GM12878 (cell line): ENCODE results near the gene PHKB. TPM values are rescaled to one million over a fixed set of nuclear protein-coding genes. Genes with fewer than 3 reads are reported as not detected.

ENCODE experiments used
- ATAC-seq: fragments of 200-7000 bp; cut with Tn5 transposase; 3 replicates; pipeline ENCODE4 v1.9.1; 2020; ENCODE audit warnings: mild to moderate bottlenecking, moderate library complexity
- BruUV-seq: library from RNA; stranded (reverse); fragments of 400-500 nt; replicated peaks from 2 replicates; lab custom pipeline; 2021; lab: Mats Ljungman, UMichigan
- CTCF ChIA-PET: fragments of 300-600 bp; sonication (Branson Sonifier 250); formaldehyde crosslinking; extraction: SDS; loops from one replicate; lab custom pipeline; 2021; ENCODE audit warnings: inconsistent platforms; lab: Yijun Ruan, JAX
- POLR2A ChIA-PET: fragments of 350-600 bp; formaldehyde crosslinking; extraction: SDS; loops from one replicate; lab custom pipeline; 2021; ENCODE audit warnings: inconsistent platforms; lab: Charles Lee
- RAD21 ChIA-PET: fragments of 300-600 bp; sonication (Branson Sonifier 250); formaldehyde crosslinking; loops from one replicate; lab custom pipeline; 2023; ENCODE audit warnings: antibody characterized with exemption; ENCODE audit not compliant: unreplicated experiment; lab: Charles Lee
- SMC1A ChIA-PET: fragments of 300-600 bp; sonication (Branson Sonifier 250); formaldehyde crosslinking; loops from one replicate; lab custom pipeline; 2023; ENCODE audit not compliant: unreplicated experiment, uncharacterized antibody; lab: Charles Lee
- DNase-seq: peaks from one replicate; pipeline ENCODE4 v3.0.0-alpha.2; 2011; ENCODE audit warnings: low read depth, low spot score
- FAIRE-seq: peaks from 3 replicates; lab custom pipeline; 2011; peaks lifted over from hg19 to GRCh38; lab: Jason Lieb, UNC
- H2AFZ ChIP-seq: 2 replicates; pipeline ENCODE4 v1.6.0; 2011; ENCODE audit warnings: low read depth, low read length, control low read depth; ENCODE audit not compliant: control insufficient read depth
- H3K27ac ChIP-seq: 2 replicates; pipeline ENCODE4 v1.5.1; 2011; ENCODE audit warnings: control low read depth; ENCODE audit not compliant: control insufficient read depth, insufficient read depth
- H3K27me3 ChIP-seq, 2 experiments: replicated peaks in 1 of 2; 2 replicates each; pipeline versions ENCODE4 v1.6.0 to v1.6.1; 2011; ENCODE audit warnings: low read length in 1 of 2; ENCODE audit not compliant: control insufficient read depth in 2 of 2, insufficient read depth in 2 of 2
- H3K36me3 ChIP-seq, 2 experiments: 2 replicates each; pipeline ENCODE4 v1.5.1; 2011; ENCODE audit warnings: low read length in 1 of 2; ENCODE audit not compliant: control insufficient read depth in 2 of 2, insufficient read depth in 2 of 2
- H3K4me1 ChIP-seq: 2 replicates; pipeline ENCODE4 v1.6.1; 2011; ENCODE audit warnings: mild to moderate bottlenecking, low read length, moderate library complexity, mixed read lengths; ENCODE audit not compliant: control insufficient read depth, insufficient read depth
- H3K4me2 ChIP-seq: 2 replicates; pipeline ENCODE4 v1.6.0; 2011; ENCODE audit warnings: control low read depth; ENCODE audit not compliant: control insufficient read depth, insufficient read depth
- H3K4me3 ChIP-seq: fragments of 200-600 bp; sonication (generic); 2 replicates; pipeline ENCODE4 v1.5.1; 2016
- H3K79me2 ChIP-seq: 2 replicates; pipeline ENCODE4 v1.6.0; 2011; ENCODE audit warnings: low read length; ENCODE audit not compliant: control insufficient read depth, insufficient read depth
- H3K9ac ChIP-seq: 2 replicates; pipeline ENCODE4 v1.8.0; 2011; ENCODE audit warnings: low read length, control low read depth, mixed read lengths; ENCODE audit not compliant: control insufficient read depth, insufficient read depth
- H3K9me3 ChIP-seq: replicated peaks from 3 replicates; pipeline ENCODE4 v1.5.1; 2011; ENCODE audit warnings: mild to moderate bottlenecking, low read length; ENCODE audit not compliant: control insufficient read depth, insufficient read depth
- H4K20me1 ChIP-seq: 2 replicates; pipeline ENCODE4 v1.6.0; 2011; ENCODE audit not compliant: control insufficient read depth, insufficient read depth
- CHD1 ChIP-seq: IDR thresholded peaks from 2 replicates; pipeline ENCODE4 v1.6.1; 2012; ENCODE audit warnings: low read depth, low read length, improper control_type of control experiment
- IKZF2 ChIP-seq, 2 experiments: fragments of 450-650 bp; IDR thresholded peaks; 2 replicates each; pipeline ENCODE4 v1.6.1; 2017; ENCODE audit warnings: mild to moderate bottlenecking in 2 of 2, moderate library complexity in 2 of 2
- LARP7 ChIP-seq: fragments of 450-650 bp; IDR thresholded peaks from 2 replicates; pipeline ENCODE4 v1.6.1; 2017; ENCODE audit warnings: mild to moderate bottlenecking
- MXI1 ChIP-seq: fragments of 150-350 bp; IDR thresholded peaks from 2 replicates; pipeline ENCODE4 v1.6.1; 2011; ENCODE audit warnings: low read depth, mild to moderate bottlenecking, inconsistent platforms, low read length, improper control_type of control experiment
- RCOR1 ChIP-seq: conservative IDR thresholded peaks from 2 replicates; pipeline ENCODE4 v1.6.1; 2012; ENCODE audit warnings: low read depth, low read length, improper control_type of control experiment
- YY1 ChIP-seq: IDR thresholded peaks from 2 replicates; pipeline ENCODE4 v1.6.1; 2011; ENCODE audit warnings: low read depth, mild to moderate bottlenecking, low read length
- ZNF274 ChIP-seq: IDR thresholded peaks from one replicate; pipeline ENCODE4 v1.8.0; 2011; ENCODE audit not compliant: insufficient read length, insufficient read depth
- WGBS: methylation state at CpG from one replicate; pipeline ENCODE4 v1.1.6; 2016; ENCODE audit warnings: low lambda C conversion rate; ENCODE audit not compliant: insufficient replicate concordance, insufficient coverage; ENCODE audit errors: missing lambda C conversion rate; 5-methylcytosine and 5-hydroxymethylcytosine counted together
- in situ Hi-C: fragments of 300-500 bp; cut with MboI; formaldehyde crosslinking; loops from 9 replicates; pipeline ENCODE4 v1.14.3; 2018; ENCODE audit warnings: mixed read lengths
- intact Hi-C: fragments of 100-400 bp; cut with micrococcal nuclease; formaldehyde crosslinking; loops from one replicate; pipeline ENCODE4 v1.14.2; 2022; ENCODE audit not compliant: unreplicated experiment
- polyA plus RNA-seq, 11 experiments: library from polyadenylated mRNA; depleted of rRNA in 4 of 11; unstranded in 6 of 11; stranded (reverse) in 5 of 11; fragments of >200 nt; fragmentation: Nextera tagmentation in 4 of 11; fragmentation: Illumina TruSeq in 1 of 11; extraction: Ambion mirVana in 4 of 11; extraction: Trizol in 1 of 11; gene quantifications; 1 replicate in 1 of 11; 2 replicates in 10 of 11; pipeline versions ENCODE4 v1.2.1 to v1.2.3, GENCODE V29; 2011 to 2016; ENCODE audit warnings: inconsistent platforms in 2 of 11, missing spikeins in 2 of 11, low read depth in 1 of 11
- total RNA-seq, 4 experiments: library from RNA; depleted of rRNA in 3 of 4; stranded (reverse); fragments of >200 nt in 3 of 4; fragmentation: Illumina TruSeq in 1 of 4; extraction: Trizol in 1 of 4; gene quantifications; 2 replicates each; pipeline versions ENCODE4 v1.2.1 to v1.2.3, GENCODE V29; 2013 to 2021
- TF ChIP-seq, protein P1 (sequence below): fragments of 450-650 bp; IDR thresholded peaks from 2 replicates; pipeline ENCODE4 v1.6.1; 2016; ENCODE audit warnings: mild to moderate bottlenecking
- TF ChIP-seq, protein P2 (sequence below): IDR thresholded peaks from 2 replicates; pipeline ENCODE4 v1.6.1; 2012; ENCODE audit warnings: mild to moderate bottlenecking, low read depth, low read length
- TF ChIP-seq, protein P3 (sequence below): fragments of 450-650 bp; conservative IDR thresholded peaks from 2 replicates; pipeline ENCODE4 v1.6.1; 2017; ENCODE audit warnings: mild to moderate bottlenecking, moderate library complexity
- TF ChIP-seq, protein P4 (sequence below): IDR thresholded peaks from 2 replicates; pipeline ENCODE4 v1.6.1; 2011; ENCODE audit warnings: low read depth, mild to moderate bottlenecking, low read length, moderate library complexity, borderline replicate concordance; ENCODE audit errors: extremely low read depth

PHKB gene
- total and polyA plus RNA-seq, 10 of the 15 experiments (the other 5 are each of a cell fraction or from before 2014, with no cell fraction given) = 14.2 to 65.6 (median 37.0) TPM

DNA sequence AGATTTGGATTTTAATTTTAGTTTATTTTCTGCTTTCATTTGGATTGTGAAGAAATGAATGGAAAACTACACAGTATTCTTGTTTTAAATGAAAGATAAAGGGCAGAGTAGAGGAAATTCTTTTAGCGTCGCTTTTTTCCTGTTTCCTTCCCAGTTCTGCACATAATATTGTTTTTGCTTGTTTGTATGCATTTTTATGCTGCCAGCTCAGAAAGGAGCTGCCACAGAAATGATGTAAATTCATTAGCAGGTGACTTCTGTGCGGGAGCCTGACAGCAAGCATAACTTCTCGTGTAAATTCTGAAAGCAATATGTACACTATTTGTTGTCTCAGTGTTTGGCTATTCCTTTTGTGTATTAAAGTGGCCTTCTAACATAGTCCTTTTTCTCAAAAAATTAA is 234.6 kb downstream of the PHKB start:
- SMC1A ChIA-PET = no interaction called here
- no peak overlapping the region for H2AFZ ChIP-seq
- H3K79me2 ChIP-seq = no peaks in the 10 kb centered on the region
- no peak overlapping the region for H3K4me3 ChIP-seq
- FAIRE-seq = no peak
- peaks cover 2 to 19% of the 10 kb centered on the region in 2 experiments for H3K36me3 ChIP-seq
- in situ Hi-C loops (no loop called here), intact Hi-C loops (no loop called here)
- POLR2A ChIA-PET = no interaction called here
- no peak overlapping the region for H3K27ac ChIP-seq
- ATAC-seq = no peak
- 98% methylated on average over 4 of the region's 4 CpGs for WGBS
- no peaks in the 10 kb centered on the region for H3K9me3 ChIP-seq
- no peak overlapping the region for H3K9ac ChIP-seq
- CTCF ChIA-PET = no interaction called here
- no peaks in the 10 kb centered on the region for H4K20me1 ChIP-seq
- no peaks in the 10 kb centered on the region for H3K27me3 ChIP-seq
- BruUV-seq = no TSS peak
- H3K4me2 ChIP-seq = no peak overlapping the region
- RAD21 ChIA-PET = no interaction called here
- no peaks in the 10 kb centered on the region for H3K4me1 ChIP-seq
- no peak for TF ChIP-seq CHD1
- TF ChIP-seq RCOR1 = no peak
- no peak for TF ChIP-seq LARP7
- no peak for DNase-seq

DNA sequence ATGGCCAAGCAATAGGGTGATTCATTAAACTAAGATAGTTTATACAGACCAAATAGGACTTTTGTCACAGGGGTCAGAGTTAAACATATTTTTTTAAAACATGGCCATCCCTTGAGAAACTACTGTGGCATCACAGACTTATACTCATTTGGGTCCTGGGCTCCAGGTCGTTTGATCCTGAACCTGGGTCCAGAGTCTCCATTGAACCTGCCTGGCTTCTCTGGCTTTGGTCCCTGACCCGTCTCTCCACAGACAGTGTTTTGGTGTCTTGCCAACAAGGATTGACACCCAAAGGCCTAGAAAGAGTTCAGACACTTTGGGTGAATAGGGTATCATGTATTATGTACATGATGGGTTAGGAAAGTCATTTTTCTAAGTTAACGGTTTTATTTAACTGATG is 236.7 kb downstream of the PHKB start:
- Histone ChIP-seq H3K9ac (no peak overlapping the region), H3K4me2 (no peak overlapping the region), H3K36me3 (peaks cover 2 to 15% of the 10 kb centered on the region in 2 experiments), H3K4me3 (no peak overlapping the region), H2AFZ (no peak overlapping the region), H3K27me3 (no peaks in the 10 kb centered on the region), H3K4me1 (no peaks in the 10 kb centered on the region), H3K27ac (no peak overlapping the region), H3K9me3 (no peaks in the 10 kb centered on the region), H3K79me2 (no peaks in the 10 kb centered on the region), H4K20me1 (no peaks in the 10 kb centered on the region)
- ChIA-PET POLR2A (no interaction called here), RAD21 (no interaction called here), CTCF (no interaction called here), SMC1A (interaction anchor here (0.7 kb wide), 1 partner anchor 301 kb away, joined by 3 read pairs; no protein-coding TSS in a partner anchor)
- in situ Hi-C loops (no loop called here), intact Hi-C loops (no loop called here)
- WGBS = 69% methylated on average over 3 of the region's 3 CpGs
- no peak for FAIRE-seq
- ATAC-seq = no peak
- no peak for DNase-seq
- BruUV-seq = no TSS peak
- TF ChIP-seq IKZF2 (IDR thresholded peaks at IDR 0.05) (no peak), YY1 (no peak), MXI1 (no peak), ZNF274 (no peak)
- TF ChIP-seq, protein P1, sequence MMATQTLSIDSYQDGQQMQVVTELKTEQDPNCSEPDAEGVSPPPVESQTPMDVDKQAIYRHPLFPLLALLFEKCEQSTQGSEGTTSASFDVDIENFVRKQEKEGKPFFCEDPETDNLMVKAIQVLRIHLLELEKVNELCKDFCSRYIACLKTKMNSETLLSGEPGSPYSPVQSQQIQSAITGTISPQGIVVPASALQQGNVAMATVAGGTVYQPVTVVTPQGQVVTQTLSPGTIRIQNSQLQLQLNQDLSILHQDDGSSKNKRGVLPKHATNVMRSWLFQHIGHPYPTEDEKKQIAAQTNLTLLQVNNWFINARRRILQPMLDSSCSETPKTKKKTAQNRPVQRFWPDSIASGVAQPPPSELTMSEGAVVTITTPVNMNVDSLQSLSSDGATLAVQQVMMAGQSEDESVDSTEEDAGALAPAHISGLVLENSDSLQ = no peak
- TF ChIP-seq, protein P2, sequence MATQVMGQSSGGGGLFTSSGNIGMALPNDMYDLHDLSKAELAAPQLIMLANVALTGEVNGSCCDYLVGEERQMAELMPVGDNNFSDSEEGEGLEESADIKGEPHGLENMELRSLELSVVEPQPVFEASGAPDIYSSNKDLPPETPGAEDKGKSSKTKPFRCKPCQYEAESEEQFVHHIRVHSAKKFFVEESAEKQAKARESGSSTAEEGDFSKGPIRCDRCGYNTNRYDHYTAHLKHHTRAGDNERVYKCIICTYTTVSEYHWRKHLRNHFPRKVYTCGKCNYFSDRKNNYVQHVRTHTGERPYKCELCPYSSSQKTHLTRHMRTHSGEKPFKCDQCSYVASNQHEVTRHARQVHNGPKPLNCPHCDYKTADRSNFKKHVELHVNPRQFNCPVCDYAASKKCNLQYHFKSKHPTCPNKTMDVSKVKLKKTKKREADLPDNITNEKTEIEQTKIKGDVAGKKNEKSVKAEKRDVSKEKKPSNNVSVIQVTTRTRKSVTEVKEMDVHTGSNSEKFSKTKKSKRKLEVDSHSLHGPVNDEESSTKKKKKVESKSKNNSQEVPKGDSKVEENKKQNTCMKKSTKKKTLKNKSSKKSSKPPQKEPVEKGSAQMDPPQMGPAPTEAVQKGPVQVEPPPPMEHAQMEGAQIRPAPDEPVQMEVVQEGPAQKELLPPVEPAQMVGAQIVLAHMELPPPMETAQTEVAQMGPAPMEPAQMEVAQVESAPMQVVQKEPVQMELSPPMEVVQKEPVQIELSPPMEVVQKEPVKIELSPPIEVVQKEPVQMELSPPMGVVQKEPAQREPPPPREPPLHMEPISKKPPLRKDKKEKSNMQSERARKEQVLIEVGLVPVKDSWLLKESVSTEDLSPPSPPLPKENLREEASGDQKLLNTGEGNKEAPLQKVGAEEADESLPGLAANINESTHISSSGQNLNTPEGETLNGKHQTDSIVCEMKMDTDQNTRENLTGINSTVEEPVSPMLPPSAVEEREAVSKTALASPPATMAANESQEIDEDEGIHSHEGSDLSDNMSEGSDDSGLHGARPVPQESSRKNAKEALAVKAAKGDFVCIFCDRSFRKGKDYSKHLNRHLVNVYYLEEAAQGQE = no peak
- TF ChIP-seq, protein P3, sequence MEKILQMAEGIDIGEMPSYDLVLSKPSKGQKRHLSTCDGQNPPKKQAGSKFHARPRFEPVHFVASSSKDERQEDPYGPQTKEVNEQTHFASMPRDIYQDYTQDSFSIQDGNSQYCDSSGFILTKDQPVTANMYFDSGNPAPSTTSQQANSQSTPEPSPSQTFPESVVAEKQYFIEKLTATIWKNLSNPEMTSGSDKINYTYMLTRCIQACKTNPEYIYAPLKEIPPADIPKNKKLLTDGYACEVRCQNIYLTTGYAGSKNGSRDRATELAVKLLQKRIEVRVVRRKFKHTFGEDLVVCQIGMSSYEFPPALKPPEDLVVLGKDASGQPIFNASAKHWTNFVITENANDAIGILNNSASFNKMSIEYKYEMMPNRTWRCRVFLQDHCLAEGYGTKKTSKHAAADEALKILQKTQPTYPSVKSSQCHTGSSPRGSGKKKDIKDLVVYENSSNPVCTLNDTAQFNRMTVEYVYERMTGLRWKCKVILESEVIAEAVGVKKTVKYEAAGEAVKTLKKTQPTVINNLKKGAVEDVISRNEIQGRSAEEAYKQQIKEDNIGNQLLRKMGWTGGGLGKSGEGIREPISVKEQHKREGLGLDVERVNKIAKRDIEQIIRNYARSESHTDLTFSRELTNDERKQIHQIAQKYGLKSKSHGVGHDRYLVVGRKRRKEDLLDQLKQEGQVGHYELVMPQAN = no peak
- TF ChIP-seq, protein P4, sequence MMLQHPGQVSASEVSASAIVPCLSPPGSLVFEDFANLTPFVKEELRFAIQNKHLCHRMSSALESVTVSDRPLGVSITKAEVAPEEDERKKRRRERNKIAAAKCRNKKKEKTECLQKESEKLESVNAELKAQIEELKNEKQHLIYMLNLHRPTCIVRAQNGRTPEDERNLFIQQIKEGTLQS = no peak
